HCT116 (cell line): ENCODE measurements around the gene APOL6. TPM values are rescaled to one million over a fixed set of nuclear protein-coding genes. Genes with fewer than 3 reads are reported as not detected.

Source experiments
- ATAC-seq: fragments of 200-7000 bp; cut with Tn5 transposase; 2 replicates; pipeline ENCODE4 v1.9.1; 2020; ENCODE audit warnings: mild to moderate bottlenecking, moderate library complexity
- BruUV-seq: library from RNA; stranded (reverse); fragments of 400-500 nt; replicated peaks from 2 replicates; lab custom pipeline; 2021; lab: Mats Ljungman, UMichigan
- CTCF ChIA-PET: fragments of 300-600 bp; sonication (Branson Sonifier 250); formaldehyde crosslinking; loops from one replicate; lab custom pipeline; 2021; ENCODE audit warnings: antibody characterized with exemption; lab: Charles Lee
- POLR2A ChIA-PET: fragments of 300-600, 350-600 bp; sonication (Branson Sonifier 250); formaldehyde crosslinking; loops from one replicate; lab custom pipeline; 2021; ENCODE audit warnings: antibody characterized with exemption; lab: Charles Lee
- RAD21 ChIA-PET, 2 experiments: fragments of 300-600 bp; sonication (Branson Sonifier 250); formaldehyde crosslinking; loops; one replicate each; lab custom pipeline; 2023; ENCODE audit warnings: low total read pairs in 2 of 2; ENCODE audit not compliant: uncharacterized antibody in 2 of 2, unreplicated experiment in 2 of 2, low non-redundant PET in 1 of 2; lab: Charles Lee
- DNase-seq: peaks from one replicate; pipeline ENCODE4 v3.0.0-alpha.2; 2010; ENCODE audit warnings: low read depth, low spot score
- H2AFZ ChIP-seq: fragments of 200-600 bp; shearing (Covaris generic), sonication (generic); 2 replicates; pipeline ENCODE4 v1.6.1; 2017; ENCODE audit warnings: low read depth, mixed run types, mixed read lengths, antibody characterized with exemption, low read length; ENCODE audit not compliant: poor library complexity, severe bottlenecking
- H3K27ac ChIP-seq: 2 replicates; pipeline ENCODE4 v1.5.1; 2012; ENCODE audit warnings: low read depth, low read length
- H3K27me3 ChIP-seq: fragments of 200-600 bp; sonication (generic); 2 replicates; pipeline ENCODE4 v1.6.1; 2016; ENCODE audit warnings: mixed run types, low read length, mixed read lengths; ENCODE audit not compliant: insufficient read depth
- H3K36me3 ChIP-seq, 2 experiments: fragments of 200-500 bp in 1 of 2; fragments of 200-600 bp in 1 of 2; sonication (Bioruptor generic) in 1 of 2; sonication (generic) in 1 of 2; 2 replicates each; pipeline versions ENCODE4 v1.5.1 to v1.6.1; 2014 to 2016; ENCODE audit warnings: low read length in 2 of 2, inconsistent platforms in 1 of 2, mixed read lengths in 1 of 2, mixed run types in 1 of 2; ENCODE audit not compliant: insufficient read depth in 2 of 2, control insufficient read depth in 1 of 2
- H3K4me1 ChIP-seq, 2 experiments: fragments of 200-600 bp in 1 of 2; sonication (generic) in 1 of 2; 2 replicates each; pipeline versions ENCODE4 v1.5.1 to v1.6.1; 2012 to 2017; ENCODE audit warnings: low read length in 2 of 2, inconsistent platforms in 1 of 2, mild to moderate bottlenecking in 1 of 2, mixed read lengths in 1 of 2, mixed run types in 1 of 2, moderate library complexity in 1 of 2; ENCODE audit not compliant: insufficient read depth in 2 of 2, control insufficient read depth in 1 of 2
- H3K4me2 ChIP-seq: fragments of 200-600 bp; sonication (generic); 2 replicates; pipeline ENCODE4 v1.6.1; 2017; ENCODE audit warnings: mixed run types, low read length, mixed read lengths
- H3K4me3 ChIP-seq, 2 experiments: fragments of 200-600 bp in 1 of 2; sonication (generic) in 1 of 2; replicated peaks in 1 of 2; 2 replicates each; pipeline ENCODE4 v1.5.1; 2011 to 2016; ENCODE audit warnings: low read length in 2 of 2, control low read depth in 1 of 2, low read depth in 1 of 2, mild to moderate bottlenecking in 1 of 2, mixed read lengths in 1 of 2, mixed run types in 1 of 2
- H3K79me2 ChIP-seq: fragments of 200-600 bp; sonication (generic); 2 replicates; pipeline ENCODE4 v1.6.1; 2017; ENCODE audit warnings: mild to moderate bottlenecking, mixed run types, low read length, moderate library complexity, mixed read lengths; ENCODE audit not compliant: insufficient read depth
- H3K9ac ChIP-seq: fragments of 200-600 bp; sonication (generic); 2 replicates; pipeline ENCODE4 v1.6.1; 2016; ENCODE audit warnings: low read length, mixed read lengths
- H3K9me2 ChIP-seq: fragments of 200-600 bp; sonication (generic), shearing (Covaris generic); 2 replicates; pipeline ENCODE4 v1.6.1; 2017; ENCODE audit warnings: mixed run types, mild to moderate bottlenecking, moderate library complexity; ENCODE audit not compliant: insufficient read depth
- H3K9me3 ChIP-seq, 2 experiments: fragments of 200-500 bp in 1 of 2; fragments of 200-600 bp in 1 of 2; sonication (Bioruptor generic) in 1 of 2; sonication (generic) in 1 of 2; 2 replicates each; pipeline ENCODE4 v1.6.1; 2014 to 2017; ENCODE audit warnings: low read length in 2 of 2, mixed read lengths in 2 of 2, inconsistent platforms in 1 of 2, low read depth in 1 of 2, mild to moderate bottlenecking in 1 of 2, mixed run types in 1 of 2, moderate library complexity in 1 of 2; ENCODE audit not compliant: control insufficient read depth in 1 of 2, insufficient read depth in 1 of 2
- H4K20me1 ChIP-seq: fragments of 200-600 bp; sonication (generic), shearing (Covaris generic); 2 replicates; pipeline ENCODE4 v1.6.1; 2017; ENCODE audit warnings: mixed run types, mild to moderate bottlenecking, moderate library complexity; ENCODE audit not compliant: insufficient read depth
- CBX3 ChIP-seq: IDR thresholded peaks from 2 replicates; pipeline ENCODE4 v1.6.1; 2012; ENCODE audit warnings: low read depth
- EGR1 ChIP-seq: IDR thresholded peaks from 2 replicates; pipeline ENCODE4 v1.6.1; 2012; ENCODE audit warnings: low read depth
- EZH2 ChIP-seq: fragments of 200-600 bp; sonication (generic); IDR thresholded peaks from 2 replicates; pipeline ENCODE4 v1.6.1; 2017; ENCODE audit warnings: antibody characterized with exemption, mixed run types
- EZH2phosphoT487 ChIP-seq: fragments of 200-600 bp; IDR thresholded peaks from 2 replicates; pipeline ENCODE4 v1.6.1; 2018; ENCODE audit warnings: antibody characterized with exemption, borderline replicate concordance
- MAX ChIP-seq: IDR thresholded peaks from 2 replicates; pipeline ENCODE4 v1.6.1; 2012
- POLR2A ChIP-seq: IDR thresholded peaks from 2 replicates; pipeline ENCODE4 v1.7.0; 2011; ENCODE audit warnings: borderline replicate concordance; ENCODE audit not compliant: insufficient read depth, insufficient read length; ENCODE audit errors: extremely low read depth
- RAD21 ChIP-seq: IDR thresholded peaks from 2 replicates; pipeline ENCODE4 v1.6.1; 2012; ENCODE audit warnings: low read depth, mild to moderate bottlenecking
- REST ChIP-seq: IDR thresholded peaks from 2 replicates; pipeline ENCODE4 v1.6.1; 2012; ENCODE audit warnings: low read depth
- SRF ChIP-seq: IDR thresholded peaks from 2 replicates; pipeline ENCODE4 v1.6.1; 2012; ENCODE audit warnings: low read depth
- YY1 ChIP-seq: IDR thresholded peaks from 2 replicates; pipeline ENCODE4 v1.6.1; 2011; ENCODE audit warnings: low read length, low read depth, moderate library complexity, mild to moderate bottlenecking; ENCODE audit not compliant: insufficient replicate concordance; ENCODE audit errors: extremely low read depth
- ZBTB33 ChIP-seq: IDR thresholded peaks from 2 replicates; pipeline ENCODE4 v1.6.1; 2011; ENCODE audit warnings: mild to moderate bottlenecking, low read length, moderate library complexity; ENCODE audit not compliant: insufficient replicate concordance; ENCODE audit errors: extremely low read depth
- ZNF274 ChIP-seq: fragments of 200-500 bp; sonication (Bioruptor generic); IDR thresholded peaks from 2 replicates; pipeline ENCODE4 v1.6.1; 2014; ENCODE audit warnings: mild to moderate bottlenecking, low read depth, low read length, inconsistent platforms
- intact Hi-C: fragments of 100-400 bp; cut with micrococcal nuclease; formaldehyde crosslinking; loops from 2 replicates; pipeline ENCODE4 v1.10.0; 2022
- total RNA-seq: library from RNA; stranded (reverse); gene quantifications from one replicate; pipeline ENCODE4 v1.2.1, GENCODE V29; 2021; ENCODE audit not compliant: unreplicated experiment

Gene APOL6
- total RNA-seq, 1 experiment from 2014 or later = 0.84 TPM

GRCh38 chr22:35609761-35610160 is 38.5 kb upstream of the APOL6 start:
- no peaks in the 10 kb centered on the region for H3K79me2 ChIP-seq
- DNase-seq (no peak), ATAC-seq (no peak)
- H3K27me3 ChIP-seq = no peaks in the 10 kb centered on the region
- H3K9me2 ChIP-seq = no peaks in the 10 kb centered on the region
- intact Hi-C loops = no loop called here
- H3K4me1 ChIP-seq = peaks cover 0 to 5% of the 10 kb centered on the region in 2 experiments; a peak in 3 of 4 replicates
- H3K9ac ChIP-seq = no peak overlapping the region
- no peak overlapping the region for H3K27ac ChIP-seq
- ChIA-PET RAD21 (no interaction called here), CTCF (no interaction called here), POLR2A (no interaction called here)
- TF ChIP-seq SRF (no peak), REST (no peak), EZH2 (no peak), EGR1 (no peak), RAD21 (no peak), ZBTB33 (no peak), EZH2phosphoT487 (no peak), POLR2A (no peak), MAX (no peak), ZNF274 (no peak), CBX3 (no peak), YY1 (no peak)
- H4K20me1 ChIP-seq = no peaks in the 10 kb centered on the region
- H2AFZ ChIP-seq = no peak overlapping the region
- no peak overlapping the region for H3K4me3 ChIP-seq
- no peaks in the 10 kb centered on the region for H3K36me3 ChIP-seq
- no TSS peak for BruUV-seq
- H3K4me2 ChIP-seq = no peak overlapping the region
- H3K9me3 ChIP-seq = no peaks in the 10 kb centered on the region
